ELF-1 (cell line): ENCODE results near the gene KMT2C.
"Not testable (repeated sequence)": the region's sequence is repeated elsewhere in the genome, so short reads cannot be mapped to it uniquely, and the experiment has no call there.

Source experiments
- DNase-seq: peaks from one replicate; pipeline ENCODE4 v3.0.0-alpha.2; 2016; ENCODE audit warnings: low read depth, low spot score

Gene KMT2C

GRCh38 chr7:152313217-152313616 is 122.6 kb downstream of the KMT2C start:
- DNase-seq = no peak

GRCh38 chr7:152312316-152312715 is 123.5 kb downstream of the KMT2C start:
- DNase-seq = no peak

GRCh38 chr7:152307902-152308301 is 127.9 kb downstream of the KMT2C start:
- DNase-seq = no peak

GRCh38 chr7:152299542-152300143 is 136.2 kb downstream of the KMT2C start:
- DNase-seq = not testable (repeated sequence)

GRCh38 chr7:152292897-152293296 is 142.9 kb downstream of the KMT2C start:
- no peak for DNase-seq

- not testable (repeated sequence) for DNase-seq
Observed at GRCh38 chr7:152286972-152287371, 148.8 kb downstream of the KMT2C start.

GRCh38 chr7:152286219-152286618 is 149.6 kb downstream of the KMT2C start:
- DNase-seq = not testable (repeated sequence)

GRCh38 chr7:152284998-152285397 is 150.8 kb downstream of the KMT2C start:
- not testable (repeated sequence) for DNase-seq

- not testable (repeated sequence) for DNase-seq
Observed at GRCh38 chr7:152277687-152278086, 158.1 kb downstream of the KMT2C start.

GRCh38 chr7:152270427-152270826 is 165.4 kb downstream of the KMT2C start:
- not testable (repeated sequence) for DNase-seq

- DNase-seq = not testable (repeated sequence)
Observed at GRCh38 chr7:152266859-152267258, 168.9 kb downstream of the KMT2C start.

- DNase-seq = not testable (repeated sequence)
Observed at GRCh38 chr7:152264915-152265314, 170.9 kb downstream of the KMT2C start.

GRCh38 chr7:152262146-152262545 is 173.7 kb downstream of the KMT2C start:
- DNase-seq = not testable (repeated sequence)

- not testable (repeated sequence) for DNase-seq
Observed at GRCh38 chr7:152259645-152260044, 176.2 kb downstream of the KMT2C start.

GRCh38 chr7:152247851-152248250 is 188.0 kb downstream of the KMT2C start:
- DNase-seq = not testable (repeated sequence)

GRCh38 chr7:152245417-152245816 is 190.4 kb downstream of the KMT2C start:
- DNase-seq = not testable (repeated sequence)

- DNase-seq = not testable (repeated sequence)
Observed at GRCh38 chr7:152243464-152243863, 192.3 kb downstream of the KMT2C start.

- not testable (repeated sequence) for DNase-seq
Observed at GRCh38 chr7:152241301-152241700, 194.5 kb downstream of the KMT2C start.

- DNase-seq = not testable (repeated sequence)
Observed at GRCh38 chr7:152236306-152236705, 199.5 kb downstream of the KMT2C start.

GRCh38 chr7:152234421-152234820 is 201.4 kb downstream of the KMT2C start:
- DNase-seq = not testable (repeated sequence)

- no peak for DNase-seq
Observed at GRCh38 chr7:152231089-152231488, 204.7 kb downstream of the KMT2C start.

- DNase-seq = not testable (repeated sequence)
Observed at GRCh38 chr7:152219556-152219955, 216.2 kb downstream of the KMT2C start.

- DNase-seq = not testable (repeated sequence)
Observed at GRCh38 chr7:152208766-152209165, 227.0 kb downstream of the KMT2C start.

GRCh38 chr7:152204417-152204816 is 231.4 kb downstream of the KMT2C start:
- not testable (repeated sequence) for DNase-seq
